ENCODE data around the gene PIGP.
A peak's percentile ranks its signal among the peaks of the same experiment; 100 is the strongest.
"Not testable (repeated sequence)": the region's sequence is repeated elsewhere in the genome, so short reads cannot be mapped to it uniquely, and the experiment has no call there.

PIGP gene

GRCh38 chr21:37055271-37055855, 17.5 kb downstream of the PIGP start:
- FAIRE-seq (no peak), DNase-seq (ENCODE audit: insufficient read length, low spot score) (no peak)
- TF ChIP-seq SPI1 (IDR thresholded peaks at IDR 0.05; ENCODE audit: low read depth, low read length) (no peak), PAX5 (IDR thresholded peaks at IDR 0.05; ENCODE audit: insufficient read depth, low read length, severe bottlenecking) (no peak), POU2F2 (IDR thresholded peaks at IDR 0.05; ENCODE audit: low read depth, low read length) (no peak), POLR2AphosphoS5 (IDR thresholded peaks at IDR 0.05; ENCODE audit: low read depth, low read length) (no peak), TAF1 (IDR thresholded peaks at IDR 0.05; ENCODE audit: low read depth, low read length) (no peak), POLR2A (IDR thresholded peaks at IDR 0.05; ENCODE audit: low read depth, low read length) (no peak)

GRCh38 chr21:37049741-37050140, 23.1 kb downstream of the PIGP start:
- not testable (repeated sequence) for DNase-seq (ENCODE audit: insufficient read length, low spot score); FAIRE-seq

DNA sequence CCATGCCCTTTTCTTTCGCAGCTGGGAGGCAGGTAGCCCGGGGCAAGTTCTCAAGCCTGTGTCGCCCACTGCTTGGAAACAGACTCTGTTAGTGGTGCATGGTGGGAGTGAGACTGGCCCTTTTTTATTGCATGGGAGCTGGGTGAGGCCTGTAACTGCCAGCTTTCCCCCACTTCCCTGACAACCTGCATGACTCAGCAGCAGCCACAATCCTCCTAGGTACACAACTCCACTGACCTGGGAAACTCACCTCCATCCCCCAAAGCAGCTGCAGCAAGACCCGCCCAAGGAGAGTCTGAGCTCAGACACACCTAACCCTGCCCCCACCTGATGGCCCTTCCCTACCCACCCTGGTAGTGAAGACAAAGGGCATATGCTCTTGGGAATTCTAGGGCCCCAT, 25.8 kb downstream of the PIGP start:
- TF ChIP-seq SPI1 (IDR thresholded peaks at IDR 0.05; ENCODE audit: low read depth, low read length): no peak
- no peak for TF ChIP-seq TAF1 (IDR thresholded peaks at IDR 0.05; ENCODE audit: low read depth, low read length)
- TF ChIP-seq POU2F2 (IDR thresholded peaks at IDR 0.05; ENCODE audit: low read depth, low read length): no peak
- TF ChIP-seq POLR2A (IDR thresholded peaks at IDR 0.05; ENCODE audit: low read depth, low read length): no peak
- TF ChIP-seq POLR2AphosphoS5 (IDR thresholded peaks at IDR 0.05; ENCODE audit: low read depth, low read length): no peak
- no peak for TF ChIP-seq PAX5 (IDR thresholded peaks at IDR 0.05; ENCODE audit: insufficient read depth, low read length, severe bottlenecking)
- DNase-seq (ENCODE audit: insufficient read length, low spot score): no peak
- no peak for FAIRE-seq

GRCh38 chr21:37045556-37045955, 27.3 kb downstream of the PIGP start:
- TF ChIP-seq SPI1 (IDR thresholded peaks at IDR 0.05; ENCODE audit: low read depth, low read length) (no peak), POU2F2 (IDR thresholded peaks at IDR 0.05; ENCODE audit: low read depth, low read length) (no peak), POLR2AphosphoS5 (IDR thresholded peaks at IDR 0.05; ENCODE audit: low read depth, low read length) (no peak), PAX5 (IDR thresholded peaks at IDR 0.05; ENCODE audit: insufficient read depth, low read length, severe bottlenecking) (no peak), POLR2A (IDR thresholded peaks at IDR 0.05; ENCODE audit: low read depth, low read length) (no peak), TAF1 (IDR thresholded peaks at IDR 0.05; ENCODE audit: low read depth, low read length) (no peak)
- FAIRE-seq (no peak), DNase-seq (ENCODE audit: insufficient read length, low spot score) (no peak)

DNA sequence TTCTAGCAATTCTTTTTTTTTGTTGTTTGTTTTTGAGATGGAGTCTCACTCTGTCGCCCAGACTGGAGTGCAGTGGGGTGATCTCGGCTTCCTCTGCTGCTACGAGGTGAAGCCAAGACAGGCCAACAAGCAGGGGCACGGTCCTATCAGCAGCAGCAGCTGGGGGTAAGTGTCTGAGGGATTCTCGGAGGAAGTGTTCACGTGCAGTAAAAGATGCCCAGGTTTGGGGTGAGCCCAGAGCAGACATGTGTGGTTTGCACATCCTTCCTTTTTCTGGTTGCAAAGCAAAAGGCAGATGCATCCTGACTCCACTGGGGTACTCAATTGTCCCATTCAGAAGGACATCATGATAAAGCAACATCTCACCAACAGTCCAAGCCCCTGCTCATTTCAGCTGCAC, 27.7 kb downstream of the PIGP start:
- peak; percentile 35 for DNase-seq (ENCODE audit: insufficient read length, low spot score)
- FAIRE-seq: peak; percentile 71
- no peak for TF ChIP-seq SPI1 (IDR thresholded peaks at IDR 0.05; ENCODE audit: low read depth, low read length)
- no peak for TF ChIP-seq POLR2AphosphoS5 (IDR thresholded peaks at IDR 0.05; ENCODE audit: low read depth, low read length)
- no peak for TF ChIP-seq POLR2A (IDR thresholded peaks at IDR 0.05; ENCODE audit: low read depth, low read length)

GRCh38 chr21:37044643-37045042, 28.2 kb downstream of the PIGP start:
- FAIRE-seq (no peak), DNase-seq (ENCODE audit: insufficient read length, low spot score) (no peak)
- TF ChIP-seq PAX5 (IDR thresholded peaks at IDR 0.05; ENCODE audit: insufficient read depth, low read length, severe bottlenecking): no peak
- no peak for TF ChIP-seq TAF1 (IDR thresholded peaks at IDR 0.05; ENCODE audit: low read depth, low read length)
- TF ChIP-seq POU2F2 (IDR thresholded peaks at IDR 0.05; ENCODE audit: low read depth, low read length): no peak
- TF ChIP-seq POLR2AphosphoS5 (IDR thresholded peaks at IDR 0.05; ENCODE audit: low read depth, low read length): no peak
- TF ChIP-seq SPI1 (IDR thresholded peaks at IDR 0.05; ENCODE audit: low read depth, low read length): no peak

- no peak for DNase-seq (ENCODE audit: insufficient read length, low spot score)
- FAIRE-seq: no peak
- TF ChIP-seq TAF1 (IDR thresholded peaks at IDR 0.05; ENCODE audit: low read depth, low read length) (no peak), POU2F2 (IDR thresholded peaks at IDR 0.05; ENCODE audit: low read depth, low read length) (no peak), SPI1 (IDR thresholded peaks at IDR 0.05; ENCODE audit: low read depth, low read length) (no peak), POLR2AphosphoS5 (IDR thresholded peaks at IDR 0.05; ENCODE audit: low read depth, low read length) (no peak), PAX5 (IDR thresholded peaks at IDR 0.05; ENCODE audit: insufficient read depth, low read length, severe bottlenecking) (no peak), POLR2A (IDR thresholded peaks at IDR 0.05; ENCODE audit: low read depth, low read length) (no peak)
These were observed 29.1 kb downstream of the PIGP start for GRCh38 chr21:37043818-37044217.

DNA sequence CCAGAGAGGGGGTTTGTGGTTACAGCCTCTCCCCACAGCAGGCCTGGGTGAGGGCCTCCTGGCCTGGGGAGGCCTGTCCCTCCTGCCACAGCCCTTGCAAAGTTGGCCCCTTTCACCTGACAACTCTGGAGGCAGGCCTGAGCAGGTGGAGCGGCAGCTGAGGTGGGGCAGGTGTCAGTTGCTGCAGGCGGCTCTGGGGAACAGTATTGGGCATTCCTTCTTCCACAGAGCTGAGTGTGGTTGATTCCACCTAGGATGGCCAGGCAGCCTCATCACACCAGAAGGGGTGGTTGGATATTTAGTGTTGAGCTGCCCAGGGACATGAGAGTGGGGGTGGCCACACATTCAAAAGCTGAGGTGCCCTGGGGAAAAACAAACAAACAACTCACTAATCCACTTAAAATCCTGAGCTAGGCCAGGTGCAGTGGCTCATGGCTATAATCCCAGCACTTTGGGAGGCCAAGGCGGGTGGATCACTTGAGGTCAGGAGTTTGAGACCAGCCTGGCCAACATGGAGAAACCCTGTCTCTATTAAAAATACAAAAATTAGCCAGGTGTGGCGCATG, 31.1 kb downstream of the PIGP start:
- TF ChIP-seq POLR2AphosphoS5 (IDR thresholded peaks at IDR 0.05; ENCODE audit: low read depth, low read length): no peak
- TF ChIP-seq POU2F2 (IDR thresholded peaks at IDR 0.05; ENCODE audit: low read depth, low read length): no peak
- TF ChIP-seq POLR2A (IDR thresholded peaks at IDR 0.05; ENCODE audit: low read depth, low read length): no peak
- FAIRE-seq (no peak), DNase-seq (ENCODE audit: insufficient read length, low spot score) (no peak)

GRCh38 chr21:37040212-37040611, 32.7 kb downstream of the PIGP start:
- no peak for DNase-seq (ENCODE audit: insufficient read length, low spot score)
- FAIRE-seq: no peak
- TF ChIP-seq TAF1 (IDR thresholded peaks at IDR 0.05; ENCODE audit: low read depth, low read length): no peak
- TF ChIP-seq POLR2A (IDR thresholded peaks at IDR 0.05; ENCODE audit: low read depth, low read length): no peak
- TF ChIP-seq POLR2AphosphoS5 (IDR thresholded peaks at IDR 0.05; ENCODE audit: low read depth, low read length): no peak
- no peak for TF ChIP-seq POU2F2 (IDR thresholded peaks at IDR 0.05; ENCODE audit: low read depth, low read length)
- no peak for TF ChIP-seq PAX5 (IDR thresholded peaks at IDR 0.05; ENCODE audit: insufficient read depth, low read length, severe bottlenecking)
- no peak for TF ChIP-seq SPI1 (IDR thresholded peaks at IDR 0.05; ENCODE audit: low read depth, low read length)

GRCh38 chr21:37039411-37040075, 33.3 kb downstream of the PIGP start:
- DNase-seq (ENCODE audit: insufficient read length, low spot score) (no peak), FAIRE-seq (no peak)
- TF ChIP-seq PAX5 (IDR thresholded peaks at IDR 0.05; ENCODE audit: insufficient read depth, low read length, severe bottlenecking) (no peak), POLR2A (IDR thresholded peaks at IDR 0.05; ENCODE audit: low read depth, low read length) (no peak), POLR2AphosphoS5 (IDR thresholded peaks at IDR 0.05; ENCODE audit: low read depth, low read length) (no peak), SPI1 (IDR thresholded peaks at IDR 0.05; ENCODE audit: low read depth, low read length) (no peak), POU2F2 (IDR thresholded peaks at IDR 0.05; ENCODE audit: low read depth, low read length) (no peak), TAF1 (IDR thresholded peaks at IDR 0.05; ENCODE audit: low read depth, low read length) (no peak)
